IMR-90 (cell line): ENCODE measurements around the gene PRRT2. TPM values are rescaled to one million over a fixed set of nuclear protein-coding genes. Genes with fewer than 3 reads are reported as not detected.

Experiments used
- ATAC-seq: fragments of 200-7000 bp; cut with Tn5 transposase; 2 replicates; pipeline ENCODE4 v1.9.1; 2020; ENCODE audit warnings: low read depth, mild to moderate bottlenecking, moderate library complexity
- BruUV-seq: library from RNA; stranded (reverse); fragments of 400-500 nt; replicated peaks from 2 replicates; lab custom pipeline; 2021; lab: Mats Ljungman, UMichigan
- CTCF ChIA-PET: fragments of 300-600 bp; formaldehyde crosslinking; extraction: SDS; loops from one replicate; lab custom pipeline; 2021; ENCODE audit warnings: antibody characterized with exemption; lab: Yijun Ruan, JAX
- POLR2A ChIA-PET: fragments of 300-600 bp; sonication (Branson Sonifier 250); formaldehyde crosslinking; loops from one replicate; lab custom pipeline; 2022; ENCODE audit warnings: antibody characterized with exemption; ENCODE audit not compliant: unreplicated experiment; lab: Charles Lee
- DNase-seq: peaks from one replicate; pipeline ENCODE4 v3.0.0; 2013
- H2AFZ ChIP-seq: replicated peaks from 2 replicates; pipeline ENCODE3; 2013; ENCODE audit warnings: low read length, mild to moderate bottlenecking; ENCODE audit not compliant: poor library complexity
- H2AK5ac ChIP-seq: 2 replicates; pipeline ENCODE4 v1.6.1; 2013; ENCODE audit warnings: low read depth, low read length, inconsistent platforms
- H2AK9ac ChIP-seq: replicated peaks from 2 replicates; pipeline ENCODE3; 2013; ENCODE audit warnings: mild to moderate bottlenecking, low read depth, low read length, moderate library complexity; ENCODE audit not compliant: poor library complexity
- H2BK120ac ChIP-seq: 2 replicates; pipeline ENCODE4 v1.6.1; 2013; ENCODE audit warnings: low read depth, low read length, inconsistent platforms
- H2BK15ac ChIP-seq: 3 replicates; pipeline ENCODE4 v1.6.1; 2013; ENCODE audit warnings: low read depth, low read length, inconsistent platforms
- H2BK20ac ChIP-seq: 2 replicates; pipeline ENCODE4 v1.6.1; 2013; ENCODE audit warnings: low read depth, mild to moderate bottlenecking, inconsistent platforms, low read length, moderate library complexity
- H2BK5ac ChIP-seq: 2 replicates; pipeline ENCODE4 v1.6.1; 2013; ENCODE audit warnings: mild to moderate bottlenecking, low read depth, low read length, inconsistent platforms; ENCODE audit not compliant: poor library complexity, severe bottlenecking
- H3K14ac ChIP-seq: replicated peaks from 2 replicates; pipeline ENCODE4 v1.6.1; 2013; ENCODE audit warnings: low read depth, low read length, inconsistent platforms
- H3K18ac ChIP-seq: 2 replicates; pipeline ENCODE4 v1.6.1; 2013; ENCODE audit warnings: low read depth, low read length, control low read depth
- H3K23ac ChIP-seq: 2 replicates; pipeline ENCODE4 v1.6.1; 2013; ENCODE audit warnings: low read depth, low read length, inconsistent platforms
- H3K27ac ChIP-seq: 2 replicates; pipeline ENCODE4 v1.5.1; 2013; ENCODE audit warnings: mild to moderate bottlenecking, control low read depth, low read length; ENCODE audit not compliant: insufficient read depth
- H3K27me3 ChIP-seq: 2 replicates; pipeline ENCODE4 v1.6.1; 2013; ENCODE audit warnings: low read length; ENCODE audit not compliant: control insufficient read depth, insufficient read depth
- H3K36me3 ChIP-seq: 2 replicates; pipeline ENCODE4 v1.6.1; 2013; ENCODE audit warnings: low read length, mixed read lengths; ENCODE audit not compliant: control insufficient read depth, insufficient read depth
- H3K4ac ChIP-seq: 2 replicates; pipeline ENCODE4 v1.6.1; 2013; ENCODE audit warnings: low read depth, low read length, inconsistent platforms
- H3K4me1 ChIP-seq: 2 replicates; pipeline ENCODE4 v1.6.1; 2013; ENCODE audit warnings: low read length, mixed read lengths; ENCODE audit not compliant: control insufficient read depth, insufficient read depth
- H3K4me2 ChIP-seq: 2 replicates; pipeline ENCODE4 v1.6.1; 2013; ENCODE audit warnings: low read depth, mild to moderate bottlenecking, control low read depth, low read length, moderate library complexity
- H3K4me3 ChIP-seq: 2 replicates; pipeline ENCODE4 v1.5.1; 2013; ENCODE audit warnings: low read depth, mild to moderate bottlenecking, control low read depth, low read length, moderate library complexity; ENCODE audit not compliant: insufficient read depth
- H3K56ac ChIP-seq: 2 replicates; pipeline ENCODE4 v1.6.1; 2013; ENCODE audit warnings: low read length, inconsistent platforms; ENCODE audit not compliant: insufficient read depth; ENCODE audit errors: extremely low read depth
- H3K79me1 ChIP-seq, 2 experiments: 2 replicates each; pipeline ENCODE4 v1.6.1; 2013; ENCODE audit warnings: low read length in 2 of 2, inconsistent platforms in 1 of 2, low read depth in 1 of 2
- H3K9ac ChIP-seq: 2 replicates; pipeline ENCODE4 v1.6.1; 2013; ENCODE audit warnings: low read depth, low read length, control low read depth
- H3K9me1 ChIP-seq: 2 replicates; pipeline ENCODE4 v1.6.1; 2013; ENCODE audit warnings: low read length, inconsistent platforms; ENCODE audit not compliant: insufficient read depth
- H3K9me3 ChIP-seq: 2 replicates; pipeline ENCODE4 v1.6.1; 2013; ENCODE audit warnings: low read length; ENCODE audit not compliant: control insufficient read depth, insufficient read depth
- H4K20me1 ChIP-seq: 2 replicates; pipeline ENCODE4 v1.6.1; 2013; ENCODE audit warnings: low read length, inconsistent platforms; ENCODE audit not compliant: insufficient read depth
- H4K5ac ChIP-seq: 2 replicates; pipeline ENCODE4 v1.6.1; 2013; ENCODE audit warnings: mild to moderate bottlenecking, low read depth, low read length, control low read depth
- H4K8ac ChIP-seq, 2 experiments: 2 replicates each; pipeline ENCODE4 v1.6.1; 2013; ENCODE audit warnings: low read depth in 2 of 2, low read length in 2 of 2, control low read depth in 1 of 2, inconsistent platforms in 1 of 2
- H4K91ac ChIP-seq: 2 replicates; pipeline ENCODE4 v1.6.1; 2013; ENCODE audit warnings: low read depth, low read length, inconsistent platforms; ENCODE audit not compliant: insufficient read depth
- BHLHE40 ChIP-seq: fragments of 150-350 bp; IDR thresholded peaks from 2 replicates; pipeline ENCODE4 v1.6.1; 2016; ENCODE audit warnings: mild to moderate bottlenecking, low read depth, low read length
- CEBPB ChIP-seq: IDR thresholded peaks from 2 replicates; pipeline ENCODE4 v1.6.1; 2012; ENCODE audit warnings: low read depth, low read length, improper control_type of control experiment
- FOS ChIP-seq: fragments of 150-350 bp; IDR thresholded peaks from 2 replicates; pipeline ENCODE4 v1.6.1; 2016; ENCODE audit warnings: low read depth, low read length
- MAFK ChIP-seq: IDR thresholded peaks from 2 replicates; pipeline ENCODE4 v1.6.1; 2012; ENCODE audit warnings: low read depth, low read length, improper control_type of control experiment
- MAZ ChIP-seq: IDR thresholded peaks from 2 replicates; pipeline ENCODE4 v1.6.1; 2012; ENCODE audit warnings: low read depth, mild to moderate bottlenecking, low read length, improper control_type of control experiment, moderate library complexity, borderline replicate concordance
- NFE2L2 ChIP-seq: fragments of 150-350 bp; IDR thresholded peaks from 2 replicates; pipeline ENCODE4 v1.6.1; 2016; ENCODE audit warnings: low read depth, mild to moderate bottlenecking, low read length
- RAD21 ChIP-seq: IDR thresholded peaks from 2 replicates; pipeline ENCODE4 v1.6.1; 2012; ENCODE audit warnings: low read length, improper control_type of control experiment
- RCOR1 ChIP-seq: IDR thresholded peaks from 2 replicates; pipeline ENCODE4 v1.6.1; 2012; ENCODE audit warnings: mild to moderate bottlenecking, low read length, improper control_type of control experiment; ENCODE audit not compliant: insufficient replicate concordance
- RFX5 ChIP-seq: IDR thresholded peaks from 2 replicates; pipeline ENCODE4 v1.8.0; 2012; ENCODE audit warnings: low read depth, mild to moderate bottlenecking, low read length, moderate library complexity
- SMC3 ChIP-seq: fragments of 150-350 bp; IDR thresholded peaks from 2 replicates; pipeline ENCODE4 v1.6.1; 2016; ENCODE audit warnings: low read depth, mild to moderate bottlenecking, antibody characterized with exemption, low read length, moderate library complexity
- WGBS, 2 experiments: methylation state at CpG; one replicate each; pipeline versions ENCODE4 v1.1.5 to v1.1.7; 2013; ENCODE audit warnings: missing lambda C conversion rate in 2 of 2; ENCODE audit not compliant: insufficient read length in 1 of 2; ENCODE audit errors: extremely low coverage in 2 of 2; 5-methylcytosine and 5-hydroxymethylcytosine counted together
- dilution Hi-C: fragments of 300-500 bp; cut with HindIII; formaldehyde crosslinking; loops from one replicate; pipeline ENCODE4 v1.14.3; 2018; ENCODE audit warnings: low sequenced_read_pairs; ENCODE audit not compliant: unreplicated experiment
- in situ Hi-C: fragments of 300-500 bp; cut with MboI; formaldehyde crosslinking; loops from 3 replicates; pipeline ENCODE4 v1.14.3; 2019; ENCODE audit warnings: low sequenced_read_pairs, inconsistent platforms, mixed read lengths
- intact Hi-C: fragments of 100-400 bp; cut with micrococcal nuclease; formaldehyde crosslinking; loops from 2 replicates; pipeline ENCODE4 v1.10.0; 2022
- polyA plus RNA-seq, 3 experiments: library from polyadenylated mRNA; depleted of rRNA; stranded (reverse); fragments of >200 nt; gene quantifications; 2 replicates each; pipeline ENCODE4 v1.2.3, GENCODE V29; 2012; ENCODE audit warnings: low replicate concordance in 1 of 3
- total RNA-seq: library from RNA; depleted of rRNA; stranded (reverse); fragments of >200 nt; gene quantifications from 2 replicates; pipeline ENCODE4 v1.2.3, GENCODE V29; 2012
- TF ChIP-seq, protein P1 (sequence below): fragments of 150-350 bp; IDR thresholded peaks from 2 replicates; pipeline ENCODE4 v1.6.1; 2016; ENCODE audit warnings: low read depth, mild to moderate bottlenecking, low read length, moderate library complexity, borderline replicate concordance
- TF ChIP-seq, protein P2 (sequence below): conservative IDR thresholded peaks from 2 replicates; pipeline ENCODE4 v1.5.1; 2012; ENCODE audit warnings: mild to moderate bottlenecking, low read depth, low read length, improper control_type of control experiment
- TF ChIP-seq, protein P3 (sequence below): fragments of 150-350 bp; IDR thresholded peaks from 2 replicates; pipeline ENCODE4 v1.6.1; 2017; ENCODE audit warnings: mild to moderate bottlenecking, antibody characterized with exemption, low read length, low read depth

Gene PRRT2
- total and polyA plus RNA-seq, 2 of the 4 experiments (the other 2 are of a cell fraction): 0.90 to 10.5 TPM

DNA sequence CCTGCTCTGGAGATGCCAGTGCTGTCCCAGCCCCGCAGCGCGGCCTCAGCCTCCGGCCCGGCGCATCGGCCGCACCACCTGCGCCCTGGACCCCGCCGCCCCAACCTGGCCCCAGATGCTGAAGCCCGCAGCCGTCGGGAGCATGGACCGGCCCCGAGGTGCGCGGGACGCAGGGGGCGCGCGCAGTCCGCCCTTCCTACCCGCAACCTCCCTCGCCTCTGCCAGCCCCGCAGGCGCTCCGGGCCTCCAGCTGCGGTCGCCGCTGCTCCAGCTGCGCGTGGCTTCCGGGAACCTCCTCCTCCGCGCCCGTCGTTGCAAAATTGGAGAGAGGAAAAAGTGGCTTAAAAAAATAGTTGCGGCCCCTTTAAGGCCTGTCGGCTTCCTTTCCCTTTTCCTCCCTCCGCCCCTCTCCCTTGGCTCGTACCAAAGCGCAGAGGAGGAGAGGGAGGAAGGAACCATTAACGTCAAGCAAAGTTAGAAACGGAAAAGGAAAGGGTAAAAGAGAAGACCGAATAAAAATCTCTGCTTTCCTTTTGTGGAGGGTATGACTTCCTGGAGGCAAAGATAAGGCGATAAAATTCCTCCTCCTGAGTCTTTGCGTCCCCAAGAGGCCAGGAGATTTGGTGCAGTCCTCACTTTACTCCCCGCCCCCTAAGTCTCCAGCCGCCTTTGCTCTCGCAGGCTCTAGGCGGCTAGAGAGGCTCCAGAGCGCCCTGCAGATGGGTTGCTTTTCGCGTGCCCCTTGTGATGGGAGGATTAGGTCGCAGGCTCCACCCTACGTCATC, 51.1 kb downstream of the PRRT2 start, which contains the start of gene CDIPT:
TSS of gene CDIPT (minus strand) at position 343 of the 785 bp plus-strand sequence. CDS start 369 bp downstream, outside the sequence.
- ATAC-seq: peak; percentile 98
- intact Hi-C loops: loop anchor here (2.0 to 5.0 kb wide), 3 partner anchors 41 to 132 kb away; partner anchors contain the start of genes HIRIP3, MVP and TAOK2
- TF ChIP-seq RFX5 (no peak), RCOR1 (peak; percentile 79), SMC3 (peak; percentile 26; the same call in 1 of the 2 replicates), NFE2L2 (no peak), RAD21 (peak; percentile 33), MAZ (peak; percentile 75), FOS (no peak), MAFK (no peak), CEBPB (peak; percentile 51; the same call in 1 of the 2 replicates), BHLHE40 (peak; percentile 99)
- TF ChIP-seq, protein P1, sequence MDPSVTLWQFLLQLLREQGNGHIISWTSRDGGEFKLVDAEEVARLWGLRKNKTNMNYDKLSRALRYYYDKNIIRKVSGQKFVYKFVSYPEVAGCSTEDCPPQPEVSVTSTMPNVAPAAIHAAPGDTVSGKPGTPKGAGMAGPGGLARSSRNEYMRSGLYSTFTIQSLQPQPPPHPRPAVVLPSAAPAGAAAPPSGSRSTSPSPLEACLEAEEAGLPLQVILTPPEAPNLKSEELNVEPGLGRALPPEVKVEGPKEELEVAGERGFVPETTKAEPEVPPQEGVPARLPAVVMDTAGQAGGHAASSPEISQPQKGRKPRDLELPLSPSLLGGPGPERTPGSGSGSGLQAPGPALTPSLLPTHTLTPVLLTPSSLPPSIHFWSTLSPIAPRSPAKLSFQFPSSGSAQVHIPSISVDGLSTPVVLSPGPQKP: no peak
- TF ChIP-seq, protein P2, sequence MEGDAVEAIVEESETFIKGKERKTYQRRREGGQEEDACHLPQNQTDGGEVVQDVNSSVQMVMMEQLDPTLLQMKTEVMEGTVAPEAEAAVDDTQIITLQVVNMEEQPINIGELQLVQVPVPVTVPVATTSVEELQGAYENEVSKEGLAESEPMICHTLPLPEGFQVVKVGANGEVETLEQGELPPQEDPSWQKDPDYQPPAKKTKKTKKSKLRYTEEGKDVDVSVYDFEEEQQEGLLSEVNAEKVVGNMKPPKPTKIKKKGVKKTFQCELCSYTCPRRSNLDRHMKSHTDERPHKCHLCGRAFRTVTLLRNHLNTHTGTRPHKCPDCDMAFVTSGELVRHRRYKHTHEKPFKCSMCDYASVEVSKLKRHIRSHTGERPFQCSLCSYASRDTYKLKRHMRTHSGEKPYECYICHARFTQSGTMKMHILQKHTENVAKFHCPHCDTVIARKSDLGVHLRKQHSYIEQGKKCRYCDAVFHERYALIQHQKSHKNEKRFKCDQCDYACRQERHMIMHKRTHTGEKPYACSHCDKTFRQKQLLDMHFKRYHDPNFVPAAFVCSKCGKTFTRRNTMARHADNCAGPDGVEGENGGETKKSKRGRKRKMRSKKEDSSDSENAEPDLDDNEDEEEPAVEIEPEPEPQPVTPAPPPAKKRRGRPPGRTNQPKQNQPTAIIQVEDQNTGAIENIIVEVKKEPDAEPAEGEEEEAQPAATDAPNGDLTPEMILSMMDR: peak; percentile 82
- TF ChIP-seq, protein P3, sequence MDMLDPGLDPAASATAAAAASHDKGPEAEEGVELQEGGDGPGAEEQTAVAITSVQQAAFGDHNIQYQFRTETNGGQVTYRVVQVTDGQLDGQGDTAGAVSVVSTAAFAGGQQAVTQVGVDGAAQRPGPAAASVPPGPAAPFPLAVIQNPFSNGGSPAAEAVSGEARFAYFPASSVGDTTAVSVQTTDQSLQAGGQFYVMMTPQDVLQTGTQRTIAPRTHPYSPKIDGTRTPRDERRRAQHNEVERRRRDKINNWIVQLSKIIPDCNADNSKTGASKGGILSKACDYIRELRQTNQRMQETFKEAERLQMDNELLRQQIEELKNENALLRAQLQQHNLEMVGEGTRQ: peak; percentile 28; the same call in 1 of the 2 replicates

More for the DNA sequence above, 51.1 kb downstream of the PRRT2 start, which contains the start of gene CDIPT:
- no peaks in the 10 kb centered on the region for H3K9me3 ChIP-seq
- H3K4me2 ChIP-seq: peak within 1 kb of the TSS; percentile 73
- H3K18ac ChIP-seq: peak within 1 kb of the TSS; percentile 81
- no TSS peak for BruUV-seq
- H2AK5ac ChIP-seq: peak within 1 kb of the TSS; percentile 61
- dilution Hi-C loops: no loop called here
- peak within 1 kb of the TSS; percentile 97 for H3K23ac ChIP-seq
- H4K20me1 ChIP-seq: no peaks in the 10 kb centered on the region; the same call in 1 of the 2 replicates
- H3K56ac ChIP-seq: peak within 1 kb of the TSS; percentile 99
- H3K79me1 ChIP-seq: peaks cover 7 to 30% of the 10 kb centered on the region in 2 experiments; a peak in 3 of 4 replicates
- H2AK9ac ChIP-seq: peak within 1 kb of the TSS; percentile 93
- peak within 1 kb of the TSS; percentile 93 for H3K14ac ChIP-seq
- peak; percentile 97 for DNase-seq
- in situ Hi-C loops: no loop called here
- H3K9ac ChIP-seq: peak within 1 kb of the TSS; percentile 77
- ChIA-PET CTCF (interaction anchor here (0.6 to 0.7 kb wide), 3 partner anchors 15 to 158 kb away, joined by 3 to 6 read pairs (median 3); no protein-coding TSS in a partner anchor), POLR2A (no interaction called here)
- H3K9me1 ChIP-seq: peaks cover 9% of the 10 kb centered on the region
- H2BK5ac ChIP-seq: peak within 1 kb of the TSS; percentile 95
- peak within 1 kb of the TSS; percentile 95 for H3K4ac ChIP-seq
- H3K36me3 ChIP-seq: peaks cover 22% of the 10 kb centered on the region
- peak within 1 kb of the TSS; percentile 86 for H3K27ac ChIP-seq
- H2BK15ac ChIP-seq: peak within 1 kb of the TSS; percentile 91; the same call in 2 of the 3 replicates
- H4K8ac ChIP-seq: peak within 1 kb of the TSS; percentile 32 to 95
- peak within 1 kb of the TSS; percentile 77 for H3K4me3 ChIP-seq
- peak within 1 kb of the TSS; percentile 100 for H2BK20ac ChIP-seq
- H2BK120ac ChIP-seq: peak within 1 kb of the TSS; percentile 100
- peak within 1 kb of the TSS; percentile 77 for H4K5ac ChIP-seq
- peak within 1 kb of the TSS; percentile 97 for H4K91ac ChIP-seq
- peaks cover 3% of the 10 kb centered on the region; the same call in 1 of the 2 replicates for H3K4me1 ChIP-seq
- WGBS, 2 experiments: 2% methylated on average over 11 of the region's 57 CpGs; no CpG with 5 or more reads in 1 of the 2 experiments
- no peaks in the 10 kb centered on the region for H3K27me3 ChIP-seq
- peak within 1 kb of the TSS; percentile 97 for H2AFZ ChIP-seq
